ENCODE results near the gene AGPS. TPM values are rescaled to one million over a fixed set of nuclear protein-coding genes. Genes with fewer than 3 reads are reported as not detected.
"Not testable (repeated sequence)": the region's sequence is repeated elsewhere in the genome, so short reads cannot be mapped to it uniquely, and the experiment has no call there.

AGPS gene
- total RNA-seq, 1 experiment from 2014 or later: 69.9 TPM

- TF ChIP-seq CTCF (IDR thresholded peaks at IDR 0.05; ENCODE audit: unreplicated experiment): no peak
- intact Hi-C loops (cut with micrococcal nuclease; ENCODE audit: unreplicated experiment): no loop called here
- no peak overlapping the region for H3K4me3 Mint-ChIP-seq (ENCODE audit: low read depth, unreplicated experiment)
- no TSS peak for BruUV-seq (replicated peaks)
- no peaks in the 10 kb centered on the region for H3K9me3 Mint-ChIP-seq (ENCODE audit: low read depth, unreplicated experiment)
- H3K27me3 Mint-ChIP-seq (ENCODE audit: unreplicated experiment): no peaks in the 10 kb centered on the region
- CTCF ChIA-PET: interaction anchor here (0.7 kb wide), 1 partner anchor 291 kb away, joined by 3 read pairs; no protein-coding TSS in a partner anchor
- H3K27ac Mint-ChIP-seq (ENCODE audit: unreplicated experiment): no peak overlapping the region
- H3K4me1 Mint-ChIP-seq (ENCODE audit: low read depth, unreplicated experiment): no peaks in the 10 kb centered on the region
- no peaks in the 10 kb centered on the region for H3K36me3 Mint-ChIP-seq (ENCODE audit: insufficient read depth, unreplicated experiment)
- no peak for DNase-seq
These were observed 40.0 kb upstream of the AGPS start for GRCh38 chr2:177352441-177353186.

DNA sequence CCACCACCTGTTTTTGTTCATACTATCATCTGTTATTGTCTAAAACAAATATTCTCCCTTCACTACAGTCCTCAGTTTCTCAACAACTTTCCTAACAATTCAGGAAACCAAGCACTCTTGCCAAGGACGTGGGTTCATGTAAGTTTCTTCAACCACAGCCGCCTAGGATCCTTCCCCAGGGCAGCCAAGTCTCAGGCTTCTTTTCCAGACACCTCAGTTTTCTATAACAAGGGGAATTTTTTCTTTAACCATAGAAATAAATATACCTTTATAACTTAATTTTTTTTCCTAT is 39.4 kb upstream of the AGPS start:
- DNase-seq: no peak
- no peak overlapping the region for H3K4me3 Mint-ChIP-seq (ENCODE audit: low read depth, unreplicated experiment)
- no TSS peak for BruUV-seq (replicated peaks)
- CTCF ChIA-PET: interaction anchor here (0.7 kb wide), 1 partner anchor 291 kb away, joined by 3 read pairs; no protein-coding TSS in a partner anchor
- no peak for TF ChIP-seq CTCF (IDR thresholded peaks at IDR 0.05; ENCODE audit: unreplicated experiment)
- H3K4me1 Mint-ChIP-seq (ENCODE audit: low read depth, unreplicated experiment): no peaks in the 10 kb centered on the region
- intact Hi-C loops (cut with micrococcal nuclease; ENCODE audit: unreplicated experiment): no loop called here
- H3K36me3 Mint-ChIP-seq (ENCODE audit: insufficient read depth, unreplicated experiment): no peaks in the 10 kb centered on the region
- H3K27me3 Mint-ChIP-seq (ENCODE audit: unreplicated experiment): no peaks in the 10 kb centered on the region
- H3K9me3 Mint-ChIP-seq (ENCODE audit: low read depth, unreplicated experiment): no peaks in the 10 kb centered on the region
- H3K27ac Mint-ChIP-seq (ENCODE audit: unreplicated experiment): no peak overlapping the region

DNA sequence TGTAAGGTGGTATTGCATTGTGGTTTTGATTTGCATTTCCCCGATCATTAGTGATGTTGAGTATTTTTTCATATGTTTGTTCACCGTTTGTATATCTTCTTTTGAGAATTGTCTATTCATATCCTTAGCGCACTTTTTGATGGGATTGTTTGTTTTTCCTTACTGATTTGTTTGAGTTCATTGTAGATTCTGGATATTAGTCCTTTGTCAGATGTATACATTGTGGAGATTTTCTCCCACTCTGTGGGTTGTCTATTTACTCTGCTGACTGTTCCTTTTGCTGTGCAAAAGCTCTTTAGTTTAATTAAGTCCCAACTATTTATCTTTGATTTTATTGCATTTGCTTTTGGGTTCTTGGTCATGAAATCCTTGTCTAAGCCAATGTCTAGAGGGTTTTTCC is 38.0 kb upstream of the AGPS start:
- CTCF ChIA-PET; BruUV-seq (replicated peaks); H3K27me3 Mint-ChIP-seq (ENCODE audit: unreplicated experiment); H3K4me1 Mint-ChIP-seq (ENCODE audit: low read depth, unreplicated experiment); intact Hi-C loops (cut with micrococcal nuclease; ENCODE audit: unreplicated experiment); H3K4me3 Mint-ChIP-seq (ENCODE audit: low read depth, unreplicated experiment); H3K27ac Mint-ChIP-seq (ENCODE audit: unreplicated experiment); H3K9me3 Mint-ChIP-seq (ENCODE audit: low read depth, unreplicated experiment); H3K36me3 Mint-ChIP-seq (ENCODE audit: insufficient read depth, unreplicated experiment); DNase-seq: not testable (repeated sequence)

- no peaks in the 10 kb centered on the region for H3K27me3 Mint-ChIP-seq (ENCODE audit: unreplicated experiment)
- H3K9me3 Mint-ChIP-seq (ENCODE audit: low read depth, unreplicated experiment): no peaks in the 10 kb centered on the region
- H3K4me3 Mint-ChIP-seq (ENCODE audit: low read depth, unreplicated experiment): no peak overlapping the region
- TF ChIP-seq CTCF (IDR thresholded peaks at IDR 0.05; ENCODE audit: unreplicated experiment): no peak
- no TSS peak for BruUV-seq (replicated peaks)
- intact Hi-C loops (cut with micrococcal nuclease; ENCODE audit: unreplicated experiment): no loop called here
- CTCF ChIA-PET: no interaction called here
- H3K36me3 Mint-ChIP-seq (ENCODE audit: insufficient read depth, unreplicated experiment): no peaks in the 10 kb centered on the region
- DNase-seq: no peak
- H3K4me1 Mint-ChIP-seq (ENCODE audit: low read depth, unreplicated experiment): no peaks in the 10 kb centered on the region
- H3K27ac Mint-ChIP-seq (ENCODE audit: unreplicated experiment): no peak overlapping the region
These were observed 36.7 kb upstream of the AGPS start for GRCh38 chr2:177355874-177356273.

GRCh38 chr2:177359836-177360595 is 32.6 kb upstream of the AGPS start:
- CTCF ChIA-PET: interaction anchor here (0.7 kb wide), 1 partner anchor 9 kb away, joined by 4 read pairs; no protein-coding TSS in a partner anchor
- BruUV-seq (replicated peaks): no TSS peak
- Mint-ChIP-seq H3K9me3 (ENCODE audit: low read depth, unreplicated experiment) (no peaks in the 10 kb centered on the region), H3K27ac (ENCODE audit: unreplicated experiment) (no peak overlapping the region), H3K36me3 (ENCODE audit: insufficient read depth, unreplicated experiment) (no peaks in the 10 kb centered on the region), H3K4me3 (ENCODE audit: low read depth, unreplicated experiment) (no peak overlapping the region), H3K27me3 (ENCODE audit: unreplicated experiment) (no peaks in the 10 kb centered on the region), H3K4me1 (ENCODE audit: low read depth, unreplicated experiment) (no peaks in the 10 kb centered on the region)
- TF ChIP-seq CTCF (IDR thresholded peaks at IDR 0.05; ENCODE audit: unreplicated experiment): no peak
- intact Hi-C loops (cut with micrococcal nuclease; ENCODE audit: unreplicated experiment): no loop called here
- no peak for DNase-seq
